Endothelial cell of umbilical vein (primary cell): ENCODE results near the gene IQCE. TPM values are rescaled to one million over a fixed set of nuclear protein-coding genes. Genes with fewer than 3 reads are reported as not detected.

Experiments
- BruUV-seq: library from RNA; stranded (reverse); fragments of 400-500 nt; replicated peaks from 2 replicates; lab custom pipeline; 2021; lab: Mats Ljungman, UMichigan
- CTCF ChIA-PET: fragments of 300-600, 350-600 bp; sonication (Branson Sonifier 250); formaldehyde crosslinking; loops from one replicate; lab custom pipeline; 2021; ENCODE audit warnings: antibody characterized with exemption, inconsistent platforms; lab: Charles Lee
- POLR2A ChIA-PET: fragments of 300-600, 350-600 bp; sonication (Branson Sonifier 250); formaldehyde crosslinking; loops from one replicate; lab custom pipeline; 2021; ENCODE audit warnings: antibody characterized with exemption, inconsistent platforms; lab: Charles Lee
- DNase-seq: peaks from one replicate; pipeline ENCODE4 v3.0.0-alpha.2; 2011; ENCODE audit warnings: low read depth, low spot score
- FAIRE-seq: peaks from 2 replicates; lab custom pipeline; 2011; peaks lifted over from hg19 to GRCh38; lab: Jason Lieb, UNC
- H2AFZ ChIP-seq: 2 replicates; pipeline ENCODE4 v1.6.0; 2012; ENCODE audit warnings: low read depth, low read length, control low read depth, inconsistent platforms
- H3K27ac ChIP-seq: 2 replicates; pipeline ENCODE4 v1.5.1; 2011; ENCODE audit warnings: low read depth, mild to moderate bottlenecking, control low read depth, low read length, moderate library complexity; ENCODE audit not compliant: insufficient read depth
- H3K27me3 ChIP-seq, 2 experiments: 2 replicates each; pipeline versions ENCODE4 v1.6.0 to v1.6.1; 2011; ENCODE audit warnings: low read length in 2 of 2, mixed read lengths in 1 of 2; ENCODE audit not compliant: control insufficient read depth in 2 of 2, insufficient read depth in 2 of 2
- H3K36me3 ChIP-seq, 2 experiments: 2 replicates in 1 of 2; 3 replicates in 1 of 2; pipeline ENCODE4 v1.5.1; 2011; ENCODE audit warnings: low read length in 2 of 2, mild to moderate bottlenecking in 1 of 2, moderate library complexity in 1 of 2; ENCODE audit not compliant: control insufficient read depth in 2 of 2, insufficient read depth in 2 of 2; ENCODE audit errors: extremely low read depth in 1 of 2
- H3K4me1 ChIP-seq: 3 replicates; pipeline ENCODE4 v1.5.1; 2011; ENCODE audit warnings: mild to moderate bottlenecking, low read length; ENCODE audit not compliant: control insufficient read depth, insufficient read depth; ENCODE audit errors: extremely low read depth
- H3K4me2 ChIP-seq: 2 replicates; pipeline ENCODE4 v1.6.1; 2011; ENCODE audit warnings: low read length, control low read depth, mixed read lengths; ENCODE audit not compliant: insufficient read depth
- H3K4me3 ChIP-seq, 3 experiments: fragments of 200-600 bp in 1 of 3; sonication (generic), shearing (Covaris generic) in 1 of 3; replicated peaks in 1 of 3; 2 replicates each; pipeline ENCODE4 v1.5.1; 2011 to 2016; ENCODE audit warnings: control low read depth in 3 of 3, low read length in 3 of 3, mild to moderate bottlenecking in 2 of 3, inconsistent platforms in 1 of 3, low read depth in 1 of 3, moderate library complexity in 1 of 3; ENCODE audit not compliant: insufficient read depth in 1 of 3
- H3K79me2 ChIP-seq: 2 replicates; pipeline ENCODE4 v1.6.0; 2012; ENCODE audit warnings: low read length, inconsistent platforms; ENCODE audit not compliant: control insufficient read depth, insufficient read depth
- H3K9ac ChIP-seq: replicated peaks from 2 replicates; pipeline ENCODE3; 2011; ENCODE audit warnings: low read length, control low read depth; ENCODE audit not compliant: insufficient read depth; ENCODE audit errors: extremely low read depth
- H3K9me1 ChIP-seq: replicated peaks from 3 replicates; pipeline ENCODE4 v1.6.0; 2011; ENCODE audit warnings: mild to moderate bottlenecking, low read length; ENCODE audit not compliant: control insufficient read depth, insufficient read depth; ENCODE audit errors: extremely low read depth
- H3K9me3 ChIP-seq: replicated peaks from 2 replicates; pipeline ENCODE4 v1.5.1; 2012; ENCODE audit warnings: low read length, inconsistent platforms; ENCODE audit not compliant: control insufficient read depth, insufficient read depth
- H4K20me1 ChIP-seq: replicated peaks from 2 replicates; pipeline ENCODE3; 2011; ENCODE audit warnings: mild to moderate bottlenecking, low read length; ENCODE audit not compliant: control insufficient read depth, insufficient read depth; ENCODE audit errors: extremely low read depth
- EZH2 ChIP-seq: IDR thresholded peaks from 2 replicates; pipeline ENCODE4 v1.6.1; 2012; ENCODE audit warnings: borderline replicate concordance, low read depth, mild to moderate bottlenecking, moderate library complexity, low read length, inconsistent platforms; ENCODE audit not compliant: severe bottlenecking
- FOS ChIP-seq: IDR thresholded peaks from 2 replicates; pipeline ENCODE4 v1.6.1; 2011; ENCODE audit warnings: mild to moderate bottlenecking, low read length, moderate library complexity, borderline replicate concordance; ENCODE audit not compliant: insufficient read depth
- GATA2 ChIP-seq: IDR thresholded peaks from 2 replicates; pipeline ENCODE4 v1.7.0; 2011; ENCODE audit warnings: low read depth, mild to moderate bottlenecking, moderate library complexity, mixed read lengths, low read length; ENCODE audit not compliant: insufficient read length, insufficient read depth
- JUN ChIP-seq: IDR thresholded peaks from 2 replicates; pipeline ENCODE4 v1.6.1; 2011; ENCODE audit warnings: borderline replicate concordance, low read depth; ENCODE audit not compliant: insufficient read length, insufficient read depth
- MYC ChIP-seq: IDR thresholded peaks from one replicate; pipeline ENCODE4 v1.6.1; 2011; ENCODE audit warnings: mild to moderate bottlenecking, low read depth, low read length
- POLR2A ChIP-seq: IDR thresholded peaks from 2 replicates; pipeline ENCODE4 v1.6.1; 2012; ENCODE audit warnings: low read depth, mild to moderate bottlenecking, control low read depth, low read length
- POLR2AphosphoS5 ChIP-seq: IDR thresholded peaks from 2 replicates; pipeline ENCODE4 v1.6.1; 2012; ENCODE audit warnings: low read depth, mild to moderate bottlenecking, control low read depth, low read length, moderate library complexity; ENCODE audit not compliant: insufficient read depth
- dilution Hi-C: fragments of 300-500 bp; cut with MboI; formaldehyde crosslinking; loops from one replicate; pipeline ENCODE4 v1.15.0; 2019; ENCODE audit warnings: low sequenced_read_pairs; ENCODE audit not compliant: extremely low pct_ligation_motif_present
- intact Hi-C: fragments of 100-400 bp; cut with micrococcal nuclease; formaldehyde crosslinking; loops from one replicate; pipeline ENCODE4 v1.10.0; 2022
- polyA plus RNA-seq, 4 experiments: library from polyadenylated mRNA; depleted of rRNA in 3 of 4; stranded (reverse) in 3 of 4; unstranded in 1 of 4; fragments of >200 nt; gene quantifications; 2 replicates each; pipeline versions ENCODE4 v1.2.1 to v1.2.3, GENCODE V29; 2011 to 2012; ENCODE audit warnings: missing spikeins in 1 of 4
- total RNA-seq: library from RNA; stranded (reverse); gene quantifications from 2 replicates; pipeline ENCODE4 v1.2.3, GENCODE V29; 2021
- TF ChIP-seq, protein P1 (sequence below), 2 donors: IDR thresholded peaks; 1 replicate in 1 of 2; 2 replicates in 1 of 2; pipeline ENCODE4 v1.5.1; 2011; ENCODE audit warnings: low read length in 2 of 2, mild to moderate bottlenecking in 2 of 2, moderate library complexity in 2 of 2, control low read depth in 1 of 2, inconsistent platforms in 1 of 2, low read depth in 1 of 2; ENCODE audit not compliant: insufficient read depth in 1 of 2; ENCODE audit errors: extremely low read depth in 1 of 2
- TF ChIP-seq, protein P2 (sequence below): IDR thresholded peaks from 2 replicates; pipeline ENCODE4 v1.6.1; 2011; ENCODE audit not compliant: insufficient read depth, insufficient read length

The IQCE gene
- total and polyA plus RNA-seq, 2 donors (not counting 3 experiments of a cell fraction or from before 2014, with no cell fraction given): 4.9 to 14.5 TPM

DNA sequence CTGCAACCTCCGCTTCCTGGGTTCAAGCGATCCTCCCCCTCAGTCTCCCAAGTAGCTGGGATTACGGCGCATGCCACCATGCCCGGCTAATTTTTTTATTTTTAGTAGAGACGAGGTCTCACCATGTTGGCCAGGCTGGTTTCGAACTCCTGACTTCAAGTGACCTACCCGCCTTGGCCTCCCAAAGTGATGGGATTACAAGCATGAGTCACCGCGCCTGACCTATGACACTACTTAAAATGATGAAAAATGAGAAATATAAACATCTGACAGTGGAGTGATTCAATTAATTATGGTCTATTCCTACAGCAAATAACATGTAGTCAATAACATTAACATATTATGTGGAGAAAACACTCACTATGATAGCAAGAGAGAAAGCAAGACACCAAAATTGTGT is 5.7 kb upstream of the IQCE start:
- H3K4me2 ChIP-seq: no peak overlapping the region
- peaks cover 9% of the 10 kb centered on the region for H3K4me1 ChIP-seq
- no TSS peak for BruUV-seq
- TF ChIP-seq, protein P1, sequence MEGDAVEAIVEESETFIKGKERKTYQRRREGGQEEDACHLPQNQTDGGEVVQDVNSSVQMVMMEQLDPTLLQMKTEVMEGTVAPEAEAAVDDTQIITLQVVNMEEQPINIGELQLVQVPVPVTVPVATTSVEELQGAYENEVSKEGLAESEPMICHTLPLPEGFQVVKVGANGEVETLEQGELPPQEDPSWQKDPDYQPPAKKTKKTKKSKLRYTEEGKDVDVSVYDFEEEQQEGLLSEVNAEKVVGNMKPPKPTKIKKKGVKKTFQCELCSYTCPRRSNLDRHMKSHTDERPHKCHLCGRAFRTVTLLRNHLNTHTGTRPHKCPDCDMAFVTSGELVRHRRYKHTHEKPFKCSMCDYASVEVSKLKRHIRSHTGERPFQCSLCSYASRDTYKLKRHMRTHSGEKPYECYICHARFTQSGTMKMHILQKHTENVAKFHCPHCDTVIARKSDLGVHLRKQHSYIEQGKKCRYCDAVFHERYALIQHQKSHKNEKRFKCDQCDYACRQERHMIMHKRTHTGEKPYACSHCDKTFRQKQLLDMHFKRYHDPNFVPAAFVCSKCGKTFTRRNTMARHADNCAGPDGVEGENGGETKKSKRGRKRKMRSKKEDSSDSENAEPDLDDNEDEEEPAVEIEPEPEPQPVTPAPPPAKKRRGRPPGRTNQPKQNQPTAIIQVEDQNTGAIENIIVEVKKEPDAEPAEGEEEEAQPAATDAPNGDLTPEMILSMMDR (IDR thresholded peaks at IDR 0.05; ENCODE audit: extremely low read depth in 1 of 2, insufficient read depth in 1 of 2, low read depth in 1 of 2, low read length in 2 of 2): no peak
- TF ChIP-seq MYC: no peak
- no peak for TF ChIP-seq FOS
- TF ChIP-seq EZH2: no peak
- H3K9me1 ChIP-seq: no peaks in the 10 kb centered on the region
- peaks cover 0 to 2% of the 10 kb centered on the region in 2 experiments for H3K36me3 ChIP-seq
- DNase-seq: no peak
- H3K27ac ChIP-seq: no peak overlapping the region
- no peak overlapping the region for H2AFZ ChIP-seq
- no peaks in the 10 kb centered on the region for H4K20me1 ChIP-seq
- H3K4me3 ChIP-seq: no peak overlapping the region
- intact Hi-C loops: no loop called here
- no peaks in the 10 kb centered on the region for H3K9me3 ChIP-seq
- H3K79me2 ChIP-seq: peaks cover 13% of the 10 kb centered on the region
- FAIRE-seq: no peak
- H3K9ac ChIP-seq: no peak overlapping the region
- POLR2A ChIA-PET: no interaction called here
- CTCF ChIA-PET: no interaction called here
- dilution Hi-C loops: no loop called here
- H3K27me3 ChIP-seq: no peaks in the 10 kb centered on the region

DNA sequence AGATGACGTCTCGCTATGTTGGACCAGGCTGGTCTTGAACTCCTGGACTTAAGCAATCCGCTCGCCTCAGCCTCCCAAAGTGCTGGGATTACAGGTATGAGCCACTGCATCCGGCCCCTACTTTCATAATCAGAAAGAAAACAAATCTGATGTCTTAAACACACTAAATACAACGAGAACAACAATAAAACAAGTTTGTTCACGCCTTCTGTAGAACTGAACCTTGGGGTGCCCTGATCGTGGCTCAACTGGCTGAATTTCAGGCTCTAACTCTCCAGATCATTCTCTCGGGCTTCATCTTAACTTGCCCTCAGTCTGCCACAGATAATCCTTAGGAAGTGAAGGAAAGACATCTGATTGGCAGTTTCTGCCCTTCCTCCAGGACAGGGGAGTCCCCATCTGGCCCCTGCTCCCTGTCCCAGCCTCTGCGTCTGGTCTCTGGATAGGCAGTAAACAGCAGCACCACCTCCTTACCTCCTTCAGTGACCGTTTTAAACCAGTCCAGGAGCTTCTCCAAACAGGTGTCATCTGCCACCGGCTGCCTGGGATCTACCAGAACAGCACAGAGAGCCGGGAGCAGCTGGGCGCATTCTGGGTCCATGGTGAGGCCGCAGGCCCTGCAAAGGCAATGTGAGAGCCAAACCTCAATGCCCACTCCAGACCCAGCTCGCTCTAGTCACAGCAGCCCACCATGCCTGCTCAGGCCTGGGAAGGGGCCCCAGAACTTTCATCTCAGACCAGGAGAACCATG is 4.8 kb upstream of the IQCE start:
- peaks cover 13% of the 10 kb centered on the region for H3K79me2 ChIP-seq
- TF ChIP-seq POLR2AphosphoS5 (no peak), POLR2A (no peak), GATA2 (no peak), EZH2 (no peak), JUN (no peak), FOS (no peak), MYC (no peak)
- TF ChIP-seq, protein P1 (IDR thresholded peaks at IDR 0.05; ENCODE audit: extremely low read depth in 1 of 2, insufficient read depth in 1 of 2, low read depth in 1 of 2, low read length in 2 of 2): no peak
- TF ChIP-seq, protein P2, sequence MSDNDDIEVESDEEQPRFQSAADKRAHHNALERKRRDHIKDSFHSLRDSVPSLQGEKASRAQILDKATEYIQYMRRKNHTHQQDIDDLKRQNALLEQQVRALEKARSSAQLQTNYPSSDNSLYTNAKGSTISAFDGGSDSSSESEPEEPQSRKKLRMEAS: no peak
- no peak overlapping the region for H2AFZ ChIP-seq
- TSS peak; percentile 20 for BruUV-seq
- peak overlapping the region; percentile 64 for H3K4me2 ChIP-seq
- no peaks in the 10 kb centered on the region for H3K9me1 ChIP-seq
- no peaks in the 10 kb centered on the region for H3K27me3 ChIP-seq
- intact Hi-C loops (loop anchor here (2.0 kb wide), 3 partner anchors 25 to 79 kb away; no protein-coding TSS in a partner anchor), dilution Hi-C loops (no loop called here)
- DNase-seq (no peak), FAIRE-seq (no peak)
- H3K9me3 ChIP-seq: no peaks in the 10 kb centered on the region
- peaks cover 9% of the 10 kb centered on the region for H3K4me1 ChIP-seq
- POLR2A ChIA-PET: no interaction called here
- no peak overlapping the region for H3K27ac ChIP-seq
- H3K9ac ChIP-seq: no peak overlapping the region
- CTCF ChIA-PET: no interaction called here
- peak overlapping the region in 1 of 3 experiments; percentile 81 for H3K4me3 ChIP-seq
- peaks cover 0 to 2% of the 10 kb centered on the region in 2 experiments for H3K36me3 ChIP-seq
- H4K20me1 ChIP-seq: no peaks in the 10 kb centered on the region
